Suprapubic skin (tissue), 4 donors: ENCODE data around the gene PACC1. TPM values are rescaled to one million over a fixed set of nuclear protein-coding genes. Genes with fewer than 3 reads are reported as not detected.

ENCODE experiments used
- DNase-seq, 2 donors: peaks; one replicate each; pipeline ENCODE4 v3.0.0-alpha.2; 2019; ENCODE audit warnings: low spot score in 2 of 2
- H3K27ac ChIP-seq: fragments of 200-600 bp; sonication (generic); one replicate; pipeline ENCODE4 v1.5.1; 2019
- H3K27me3 ChIP-seq: fragments of 200-600 bp; sonication (generic); one replicate; pipeline ENCODE4 v1.5.1; 2019
- H3K36me3 ChIP-seq: fragments of 200-600 bp; sonication (generic); one replicate; pipeline ENCODE4 v1.5.1; 2019
- H3K4me1 ChIP-seq: fragments of 200-600 bp; sonication (generic); one replicate; pipeline ENCODE4 v1.5.1; 2019
- H3K4me3 ChIP-seq: fragments of 200-600 bp; sonication (generic); one replicate; pipeline ENCODE4 v1.5.1; 2019; ENCODE audit warnings: mild to moderate bottlenecking
- H3K9me3 ChIP-seq: fragments of 200-600 bp; sonication (generic); one replicate; pipeline ENCODE4 v1.5.1; 2019
- CTCF ChIP-seq, 2 donors: fragments of 200-600 bp in 1 of 2; fragments of 450-650 bp in 1 of 2; sonication (generic) in 1 of 2; IDR thresholded peaks; one replicate each; pipeline ENCODE4 v1.5.1; 2016 to 2019; ENCODE audit warnings: antibody characterized with exemption in 2 of 2, mild to moderate bottlenecking in 1 of 2, moderate library complexity in 1 of 2
- EP300 ChIP-seq: sonication (generic); formaldehyde crosslinking; IDR thresholded peaks from one replicate; pipeline ENCODE4 v1.6.1; 2017; ENCODE audit warnings: antibody characterized with exemption
- POLR2A ChIP-seq, 2 donors: fragments of 450-650 bp; IDR thresholded peaks; one replicate each; pipeline ENCODE4 v1.6.1; 2017; ENCODE audit warnings: antibody characterized with exemption in 2 of 2, mild to moderate bottlenecking in 2 of 2, moderate library complexity in 2 of 2
- POLR2AphosphoS5 ChIP-seq, 3 donors: sonication (generic); formaldehyde crosslinking; IDR thresholded peaks; one replicate each; pipeline ENCODE4 v1.6.1; 2017; ENCODE audit warnings: antibody characterized with exemption in 3 of 3
- WGBS: methylation state at CpG from one replicate; pipeline ENCODE4 v1.1.5; 2018; 5-methylcytosine and 5-hydroxymethylcytosine counted together
- total RNA-seq, 4 donors: library from RNA; depleted of rRNA; stranded (reverse); fragments of >200 nt; gene quantifications; one replicate each; pipeline ENCODE4 v1.1.0, GENCODE V29; 2016

PACC1 gene
- total RNA-seq, 4 donors from 2014 or later = 3.3 to 11.9 (median 4.7) TPM

- no peaks in the 10 kb centered on the region for H3K27me3 ChIP-seq
- H3K4me1 ChIP-seq = peaks cover 4% of the 10 kb centered on the region
- WGBS = 77% methylated on average over 4 of the region's 4 CpGs
- no peak overlapping the region for H3K4me3 ChIP-seq
- no peak for TF ChIP-seq POLR2AphosphoS5 (IDR thresholded peaks at IDR 0.05)
- no peak for TF ChIP-seq POLR2A (IDR thresholded peaks at IDR 0.05)
- TF ChIP-seq CTCF (IDR thresholded peaks at IDR 0.05) = no peak
- TF ChIP-seq EP300 = no peak
- no peak for DNase-seq
- H3K27ac ChIP-seq = no peak overlapping the region
- H3K36me3 ChIP-seq = peaks cover 16% of the 10 kb centered on the region
- H3K9me3 ChIP-seq = no peaks in the 10 kb centered on the region
Observed at GRCh38 chr1:212450331-212450881, 35.7 kb upstream of the PACC1 start.

- TF ChIP-seq POLR2A (IDR thresholded peaks at IDR 0.05) (no peak), CTCF (IDR thresholded peaks at IDR 0.05) (no peak), POLR2AphosphoS5 (IDR thresholded peaks at IDR 0.05) (no peak), EP300 (no peak)
- H3K27ac ChIP-seq = no peak overlapping the region
- H3K36me3 ChIP-seq = peaks cover 29% of the 10 kb centered on the region
- DNase-seq = peak in 1 of 2 donors; percentile 38
- no peaks in the 10 kb centered on the region for H3K4me1 ChIP-seq
- H3K9me3 ChIP-seq = no peaks in the 10 kb centered on the region
- H3K27me3 ChIP-seq = no peaks in the 10 kb centered on the region
- H3K4me3 ChIP-seq = no peak overlapping the region
- 76% methylated on average over 2 of the region's 2 CpGs for WGBS
Observed at GRCh38 chr1:212447478-212447877, 32.8 kb upstream of the PACC1 start.

- 81% methylated on average over 8 of the region's 8 CpGs for WGBS
- DNase-seq = peak in 1 of 2 donors; percentile 49
- no peak overlapping the region for H3K4me3 ChIP-seq
Observed at GRCh38 chr1:212446333-212446732, 31.6 kb upstream of the PACC1 start.

GRCh38 chr1:212442408-212442807 is 27.7 kb upstream of the PACC1 start:
- 97% methylated on average over 5 of the region's 5 CpGs for WGBS
- TF ChIP-seq POLR2A (IDR thresholded peaks at IDR 0.05) (no peak), POLR2AphosphoS5 (IDR thresholded peaks at IDR 0.05) (no peak), CTCF (IDR thresholded peaks at IDR 0.05) (no peak), EP300 (no peak)
- no peaks in the 10 kb centered on the region for H3K27me3 ChIP-seq

More at GRCh38 chr1:212446333-212446732, 31.6 kb upstream of the PACC1 start:
- H3K36me3 ChIP-seq = peaks cover 29% of the 10 kb centered on the region
- no peak for TF ChIP-seq CTCF (IDR thresholded peaks at IDR 0.05)
- no peak for TF ChIP-seq POLR2A (IDR thresholded peaks at IDR 0.05)
- no peak for TF ChIP-seq EP300
- no peak for TF ChIP-seq POLR2AphosphoS5 (IDR thresholded peaks at IDR 0.05)
- H3K27ac ChIP-seq = no peak overlapping the region
- no peaks in the 10 kb centered on the region for H3K27me3 ChIP-seq
- H3K4me1 ChIP-seq = no peaks in the 10 kb centered on the region
- no peaks in the 10 kb centered on the region for H3K9me3 ChIP-seq

GRCh38 chr1:212440419-212440818 is 25.7 kb upstream of the PACC1 start:
- 65% methylated on average over 9 of the region's 9 CpGs for WGBS
- TF ChIP-seq EP300 (no peak), POLR2AphosphoS5 (IDR thresholded peaks at IDR 0.05) (no peak), CTCF (IDR thresholded peaks at IDR 0.05) (no peak), POLR2A (IDR thresholded peaks at IDR 0.05) (no peak)
- H3K36me3 ChIP-seq = peaks cover 14% of the 10 kb centered on the region
- H3K27ac ChIP-seq = no peak overlapping the region
- H3K9me3 ChIP-seq = no peaks in the 10 kb centered on the region
- H3K27me3 ChIP-seq = no peaks in the 10 kb centered on the region
- H3K4me3 ChIP-seq = no peak overlapping the region
- no peak for DNase-seq
- no peaks in the 10 kb centered on the region for H3K4me1 ChIP-seq

More at GRCh38 chr1:212442408-212442807, 27.7 kb upstream of the PACC1 start:
- no peak overlapping the region for H3K27ac ChIP-seq
- H3K36me3 ChIP-seq = peaks cover 29% of the 10 kb centered on the region
- H3K9me3 ChIP-seq = no peaks in the 10 kb centered on the region
- H3K4me1 ChIP-seq = no peaks in the 10 kb centered on the region
- no peak overlapping the region for H3K4me3 ChIP-seq
- DNase-seq = no peak
